H1 (cell line): ENCODE results near the gene API5. TPM values are rescaled to one million over a fixed set of nuclear protein-coding genes. Genes with fewer than 3 reads are reported as not detected.

Source experiments
- CTCF ChIA-PET: fragments of 300-600 bp; sonication (Branson Sonifier 250); formaldehyde crosslinking; loops from one replicate; lab custom pipeline; 2021; ENCODE audit not compliant: partially characterized antibody; lab: Charles Lee
- POLR2A ChIA-PET: fragments of 300-600 bp; sonication (Branson Sonifier 250); formaldehyde crosslinking; loops from one replicate; lab custom pipeline; 2021; ENCODE audit warnings: inconsistent platforms; ENCODE audit not compliant: partially characterized antibody; lab: Charles Lee
- DNase-seq, 2 experiments: peaks; one replicate each; pipeline versions ENCODE4 v3.0.0 to v3.0.0-alpha.2; 2010 to 2022; ENCODE audit warnings: low spot score in 2 of 2, low read depth in 1 of 2, mixed read lengths in 1 of 2
- FAIRE-seq: peaks from 2 replicates; lab custom pipeline; 2011; peaks lifted over from hg19 to GRCh38; lab: Jason Lieb, UNC
- H2AFZ ChIP-seq: 2 replicates; pipeline ENCODE4 v1.8.1; 2012; ENCODE audit warnings: low read length, inconsistent platforms
- H2AK5ac ChIP-seq: 2 replicates; pipeline ENCODE4 v1.6.1; 2013; ENCODE audit warnings: low read depth, low read length
- H2BK120ac ChIP-seq: replicated peaks from 2 replicates; pipeline ENCODE3; 2013; ENCODE audit warnings: low read depth, low read length, inconsistent platforms
- H2BK12ac ChIP-seq: 2 replicates; pipeline ENCODE4 v1.6.1; 2013; ENCODE audit warnings: low read depth, low read length
- H2BK15ac ChIP-seq: 2 replicates; pipeline ENCODE4 v1.6.1; 2013; ENCODE audit warnings: low read length
- H2BK20ac ChIP-seq: 2 replicates; pipeline ENCODE4 v1.6.1; 2013; ENCODE audit warnings: low read length
- H2BK5ac ChIP-seq: 2 replicates; pipeline ENCODE4 v1.6.1; 2013; ENCODE audit warnings: low read depth, low read length
- H3K14ac ChIP-seq: 2 replicates; pipeline ENCODE4 v1.6.1; 2013; ENCODE audit warnings: inconsistent platforms; ENCODE audit not compliant: insufficient read length
- H3K18ac ChIP-seq: 2 replicates; pipeline ENCODE4 v1.6.1; 2013; ENCODE audit warnings: low read length; ENCODE audit errors: extremely low read depth
- H3K23ac ChIP-seq: 2 replicates; pipeline ENCODE4 v1.6.1; 2013; ENCODE audit warnings: inconsistent platforms; ENCODE audit not compliant: insufficient read length
- H3K23me2 ChIP-seq: 2 replicates; pipeline ENCODE4 v1.6.1; 2013; ENCODE audit warnings: low read depth, low read length
- H3K27ac ChIP-seq: 2 replicates; pipeline ENCODE4 v1.6.1; 2011; ENCODE audit warnings: low read depth, low read length, inconsistent platforms
- H3K27me3 ChIP-seq, 4 experiments: replicated peaks in 1 of 4; 1 replicate in 1 of 4; 2 replicates in 3 of 4; pipeline versions ENCODE4 v1.6.1 to v1.8.1; 2011 to 2013; ENCODE audit warnings: low read length in 3 of 4, mild to moderate bottlenecking in 3 of 4, inconsistent platforms in 2 of 4, mixed read lengths in 2 of 4, moderate library complexity in 1 of 4; ENCODE audit not compliant: control insufficient read depth in 3 of 4, insufficient read depth in 3 of 4; ENCODE audit errors: extremely low read depth in 1 of 4
- H3K36me3 ChIP-seq, 4 experiments: 2 replicates each; pipeline versions ENCODE4 v1.6.1 to v1.8.1; 2011 to 2013; ENCODE audit warnings: mild to moderate bottlenecking in 4 of 4, low read length in 3 of 4, moderate library complexity in 2 of 4, control low read depth in 1 of 4, inconsistent platforms in 1 of 4; ENCODE audit not compliant: insufficient read depth in 4 of 4, control insufficient read depth in 2 of 4
- H3K4ac ChIP-seq: replicated peaks from 2 replicates; pipeline ENCODE3; 2013; ENCODE audit warnings: low read length, low read depth, mixed read lengths, inconsistent platforms; ENCODE audit not compliant: insufficient read length
- H3K4me1 ChIP-seq, 4 experiments: replicated peaks in 1 of 4; 1 replicate in 1 of 4; 2 replicates in 3 of 4; pipeline versions ENCODE4 v1.6.1 to v1.8.1; 2011 to 2013; ENCODE audit warnings: low read length in 3 of 4, inconsistent platforms in 2 of 4, mixed read lengths in 1 of 4; ENCODE audit not compliant: insufficient read depth in 4 of 4, control insufficient read depth in 3 of 4
- H3K4me2 ChIP-seq, 2 experiments: 2 replicates each; pipeline versions ENCODE4 v1.6.1 to v1.8.1; 2011 to 2013; ENCODE audit warnings: low read depth in 2 of 2, low read length in 2 of 2, control low read depth in 1 of 2, inconsistent platforms in 1 of 2, mild to moderate bottlenecking in 1 of 2; ENCODE audit not compliant: insufficient read depth in 1 of 2
- H3K4me3 ChIP-seq, 4 experiments: fragments of 200-600, 300-600 bp in 1 of 4; sonication (generic), shearing (Covaris generic), sonication (Bioruptor Twin) in 1 of 4; 2 replicates each; pipeline versions ENCODE4 v1.5.1 to v1.8.1; 2011 to 2016; ENCODE audit warnings: low read length in 4 of 4, low read depth in 3 of 4, control low read depth in 2 of 4, inconsistent platforms in 2 of 4, mild to moderate bottlenecking in 2 of 4, mixed read lengths in 1 of 4, moderate library complexity in 1 of 4; ENCODE audit not compliant: insufficient read depth in 2 of 4; ENCODE audit errors: extremely low read depth in 1 of 4
- H3K56ac ChIP-seq: replicated peaks from 2 replicates; pipeline ENCODE3; 2013; ENCODE audit warnings: low read depth, mild to moderate bottlenecking, mixed read lengths, low read length, inconsistent platforms; ENCODE audit not compliant: insufficient read length
- H3K79me1 ChIP-seq: 2 replicates; pipeline ENCODE4 v1.6.1; 2013; ENCODE audit warnings: low read depth, low read length, control low read depth
- H3K79me2 ChIP-seq, 2 experiments: 2 replicates each; pipeline versions ENCODE4 v1.6.1 to v1.8.1; 2012 to 2013; ENCODE audit warnings: low read length in 2 of 2, mild to moderate bottlenecking in 2 of 2, inconsistent platforms in 1 of 2; ENCODE audit not compliant: insufficient read depth in 2 of 2, control insufficient read depth in 1 of 2
- H3K9ac ChIP-seq, 4 experiments: replicated peaks in 1 of 4; 1 replicate in 1 of 4; 2 replicates in 3 of 4; pipeline versions ENCODE4 v1.6.1 to v1.8.1; 2011 to 2013; ENCODE audit warnings: low read depth in 3 of 4, low read length in 3 of 4, control low read depth in 2 of 4, mild to moderate bottlenecking in 2 of 4, moderate library complexity in 2 of 4, inconsistent platforms in 1 of 4; ENCODE audit errors: extremely low read depth in 1 of 4
- H3K9me3 ChIP-seq, 2 experiments: 2 replicates each; pipeline versions ENCODE4 v1.6.1 to v1.8.1; 2012 to 2013; ENCODE audit warnings: mild to moderate bottlenecking in 2 of 2, moderate library complexity in 2 of 2, control low read depth in 1 of 2, inconsistent platforms in 1 of 2, low read depth in 1 of 2, low read length in 1 of 2, mixed read lengths in 1 of 2; ENCODE audit not compliant: insufficient read depth in 2 of 2
- H4K20me1 ChIP-seq, 2 experiments: replicated peaks in 1 of 2; 2 replicates each; pipeline versions ENCODE3 to v1.8.1; 2011 to 2013; ENCODE audit warnings: inconsistent platforms in 2 of 2, low read length in 2 of 2, mild to moderate bottlenecking in 1 of 2; ENCODE audit not compliant: insufficient read depth in 2 of 2, control insufficient read depth in 1 of 2
- H4K5ac ChIP-seq: 2 replicates; pipeline ENCODE4 v1.6.1; 2013; ENCODE audit warnings: low read length, low read depth, mixed read lengths, inconsistent platforms; ENCODE audit not compliant: insufficient read length
- H4K8ac ChIP-seq: 2 replicates; pipeline ENCODE4 v1.8.0; 2013; ENCODE audit warnings: mild to moderate bottlenecking, moderate library complexity, low read length, inconsistent platforms; ENCODE audit not compliant: insufficient read depth; ENCODE audit errors: extremely low read depth
- H4K91ac ChIP-seq: replicated peaks from 2 replicates; pipeline ENCODE3; 2013; ENCODE audit warnings: low read length, mixed read lengths, inconsistent platforms; ENCODE audit not compliant: insufficient read length
- E2F6 ChIP-seq: IDR thresholded peaks from 2 replicates; pipeline ENCODE4 v1.6.1; 2012; ENCODE audit warnings: inconsistent platforms
- USF2 ChIP-seq: IDR thresholded peaks from 2 replicates; pipeline ENCODE4 v1.6.1; 2011; ENCODE audit warnings: low read length, improper control_type of control experiment
- whole genome bisulfite sequencing, 2 experiments: shearing (Covaris generic) in 1 of 2; methylation state at CpG; one replicate each; pipeline versions ENCODE4 v1.1.6 to v1.1.7; 2013 to 2015; ENCODE audit warnings: low lambda C conversion rate in 2 of 2, mixed read lengths in 2 of 2, inconsistent platforms in 1 of 2, low coverage in 1 of 2, missing lambda C conversion rate in 1 of 2; ENCODE audit not compliant: insufficient replicate concordance in 2 of 2, insufficient coverage in 1 of 2, insufficient read length in 1 of 2; ENCODE audit errors: extremely low coverage in 1 of 2, missing lambda C conversion rate in 1 of 2; 5-methylcytosine and 5-hydroxymethylcytosine counted together
- polyA plus RNA-seq, 7 experiments: library from polyadenylated mRNA; depleted of rRNA in 3 of 7; stranded (reverse) in 5 of 7; unstranded in 2 of 7; fragments of >200 nt in 5 of 7; fragments of 200-250 nt in 2 of 7; gene quantifications; 1 replicate in 5 of 7; 2 replicates in 1 of 7; 4 replicates in 1 of 7; pipeline versions ENCODE4 v1.2.1 to v1.2.3, GENCODE V29; 2011 to 2013; ENCODE audit warnings: missing spikeins in 2 of 7, mixed read lengths in 2 of 7
- total RNA-seq: library from RNA; stranded (reverse); fragmentation: NEBNext Ultra II Directional; extraction: Animal tissue kit (Norgen Biotek cat#: 25700); gene quantifications from 2 replicates; pipeline ENCODE4 v1.2.1, GENCODE V29; 2021

The API5 gene
- total and polyA plus RNA-seq, 2 of the 8 experiments (the other 6 are each of a cell fraction or from before 2014, with no cell fraction given) = 39.1 to 155 TPM

DNA sequence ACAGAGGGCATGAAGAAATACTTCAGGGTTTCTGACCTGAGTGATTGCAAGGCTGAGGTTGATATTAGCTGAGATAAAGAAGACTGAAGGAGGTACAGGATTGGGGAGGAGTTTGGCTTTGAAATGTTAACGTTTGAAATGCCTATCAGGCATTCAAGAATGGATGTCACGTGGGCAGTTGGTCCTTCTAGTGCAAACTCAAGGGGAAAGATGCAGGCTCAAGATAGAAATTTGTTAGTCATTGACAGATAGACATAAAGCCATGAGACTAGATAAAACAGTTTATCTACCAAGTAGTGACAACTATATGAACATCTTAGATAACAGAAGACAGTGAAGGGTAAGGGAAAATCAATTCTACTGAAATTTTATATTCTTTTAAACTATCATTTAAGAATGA is 70.0 kb downstream of the API5 start:
- Histone ChIP-seq H2AFZ (no peak overlapping the region), H2AK5ac (no peak overlapping the region), H3K9ac (no peak overlapping the region), H3K14ac (no peak overlapping the region), H3K4me3 (no peak overlapping the region), H3K4me2 (no peak overlapping the region; a peak in 1 of 4 replicates), H3K18ac (no peak overlapping the region), H3K79me2 (peaks cover 0 to 20% of the 10 kb centered on the region in 2 experiments; a peak in 2 of 4 replicates), H3K23ac (no peak overlapping the region), H4K5ac (no peak overlapping the region), H2BK5ac (no peak overlapping the region), H3K23me2 (no peaks in the 10 kb centered on the region), H2BK120ac (no peak overlapping the region), H3K27me3 (no peaks in the 10 kb centered on the region), H4K8ac (no peak overlapping the region), H2BK20ac (no peak overlapping the region), H3K4ac (no peak overlapping the region), H3K79me1 (no peaks in the 10 kb centered on the region; the same call in 1 of the 2 replicates), H3K27ac (no peak overlapping the region), H2BK12ac (no peak overlapping the region), H4K20me1 (peaks cover 0 to 6% of the 10 kb centered on the region in 2 experiments), H4K91ac (no peak overlapping the region), H3K4me1 (peaks cover 0 to 3% (median 0%) of the 10 kb centered on the region in 4 experiments; a peak in 3 of 7 replicates), H2BK15ac (no peak overlapping the region), H3K56ac (no peak overlapping the region), H3K9me3 (no peaks in the 10 kb centered on the region), H3K36me3 (peaks cover 0 to 19% (median under 1%) of the 10 kb centered on the region in 4 experiments; a peak in 2 of 8 replicates)
- no peak for DNase-seq
- POLR2A ChIA-PET = interaction anchor here (1.2 to 1.4 kb wide), 2 partner anchors 11 to 24 kb away, joined by 4 to 5 read pairs; partner anchors contain the start of gene TTC17
- CTCF ChIA-PET = no interaction called here
- WGBS, 2 experiments = 48% methylated on average over 2 of the region's 2 CpGs; no CpG with 5 or more reads in 1 of the 2 experiments
- TF ChIP-seq E2F6 (no peak), USF2 (peak; percentile 72)
- peak; percentile 70 for FAIRE-seq
